Thymus (tissue), 11 donors: ENCODE results near the gene CLSTN2. TPM values are rescaled to one million over a fixed set of nuclear protein-coding genes. Genes with fewer than 3 reads are reported as not detected.
"Not testable (repeated sequence)": the region's sequence is repeated elsewhere in the genome, so short reads cannot be mapped to it uniquely, and the experiment has no call there.

Source experiments
- DNase-seq, 9 donors: peaks; one replicate each; pipeline ENCODE4 v3.0.0-alpha.2; 2013; ENCODE audit warnings: low spot score in 9 of 9, low read depth in 6 of 9, missing footprints in 1 of 9
- H3K27ac ChIP-seq, 2 donors: one replicate each; pipeline ENCODE4 v1.5.1; 2013; ENCODE audit warnings: control low read depth in 1 of 2, low read depth in 1 of 2, low read length in 1 of 2, mild to moderate bottlenecking in 1 of 2, moderate library complexity in 1 of 2
- H3K27me3 ChIP-seq, 2 donors: one replicate each; pipeline ENCODE4 v1.5.1; 2013; ENCODE audit warnings: low read length in 1 of 2; ENCODE audit not compliant: control insufficient read depth in 2 of 2, insufficient read depth in 1 of 2
- H3K36me3 ChIP-seq, 2 donors: one replicate each; pipeline ENCODE4 v1.5.1; 2013; ENCODE audit warnings: low read length in 1 of 2, mild to moderate bottlenecking in 1 of 2, moderate library complexity in 1 of 2; ENCODE audit not compliant: control insufficient read depth in 2 of 2, insufficient read depth in 2 of 2
- H3K4me1 ChIP-seq, 2 donors: one replicate each; pipeline ENCODE4 v1.5.1; 2013; ENCODE audit warnings: low read length in 2 of 2; ENCODE audit not compliant: control insufficient read depth in 2 of 2, insufficient read depth in 2 of 2
- H3K4me3 ChIP-seq, 2 donors: one replicate each; pipeline ENCODE4 v1.5.1; 2013; ENCODE audit warnings: low read length in 2 of 2, control low read depth in 1 of 2, mild to moderate bottlenecking in 1 of 2
- H3K9me3 ChIP-seq, 2 donors: one replicate each; pipeline ENCODE4 v1.5.1; 2013; ENCODE audit warnings: low read length in 1 of 2, mild to moderate bottlenecking in 1 of 2; ENCODE audit not compliant: control insufficient read depth in 2 of 2, insufficient read depth in 1 of 2
- WGBS: extraction: QIAGEN DNeasy Blood & Tissue Kit; methylation state at CpG from one replicate; pipeline ENCODE4 v1.1.7; 2013; 5-methylcytosine and 5-hydroxymethylcytosine counted together
- polyA plus RNA-seq: library from polyadenylated mRNA; stranded (reverse); fragments of 200-250 nt; gene quantifications from one replicate; pipeline ENCODE4 v1.2.3, GENCODE V29; 2013
- total RNA-seq: library from RNA; stranded (reverse); fragments of 120-200 nt; gene quantifications from one replicate; pipeline ENCODE4 v1.2.4, GENCODE V29; 2013
- donor health status: healthy.

CLSTN2 gene
- total and polyA plus RNA-seq, 2 donors, result 0.25 to 0.61 TPM

- Histone ChIP-seq H3K27me3 (no peaks in the 10 kb centered on the region), H3K4me3 (no peak overlapping the region), H3K9me3 (no peaks in the 10 kb centered on the region), H3K27ac (no peak overlapping the region), H3K36me3 (no peaks in the 10 kb centered on the region), H3K4me1 (no peaks in the 10 kb centered on the region)
- no peak for DNase-seq
- WGBS, result 82% methylated on average over 4 of the region's 4 CpGs
These were observed 488.2 kb downstream of the CLSTN2 start for GRCh38 chr3:140423146-140423545.

- H3K27ac ChIP-seq, DNase-seq, H3K9me3 ChIP-seq, H3K4me1 ChIP-seq, H3K36me3 ChIP-seq, H3K4me3 ChIP-seq, H3K27me3 ChIP-seq: not testable (repeated sequence)
- WGBS, result 33% methylated on average over 2 of the region's 2 CpGs
These were observed 488.6 kb downstream of the CLSTN2 start for GRCh38 chr3:140423574-140423973.

GRCh38 chr3:140424211-140424610 is 489.2 kb downstream of the CLSTN2 start:
- DNase-seq, result no peak
- 92% methylated on average over 1 of the region's 1 CpG for WGBS

GRCh38 chr3:140424726-140425125 is 489.7 kb downstream of the CLSTN2 start:
- no peaks in the 10 kb centered on the region for H3K27me3 ChIP-seq
- no peak for DNase-seq
- H3K4me1 ChIP-seq, result no peaks in the 10 kb centered on the region
- H3K9me3 ChIP-seq, result no peaks in the 10 kb centered on the region
- no peaks in the 10 kb centered on the region for H3K36me3 ChIP-seq
- no peak overlapping the region for H3K4me3 ChIP-seq
- WGBS, result 71% methylated on average over 1 of the region's 1 CpG
- no peak overlapping the region for H3K27ac ChIP-seq

More at GRCh38 chr3:140424211-140424610, 489.2 kb downstream of the CLSTN2 start:
- Histone ChIP-seq H3K36me3 (no peaks in the 10 kb centered on the region), H3K9me3 (no peaks in the 10 kb centered on the region), H3K27me3 (no peaks in the 10 kb centered on the region), H3K4me3 (no peak overlapping the region), H3K27ac (no peak overlapping the region), H3K4me1 (no peaks in the 10 kb centered on the region)

- H3K4me1 ChIP-seq, result no peaks in the 10 kb centered on the region
- H3K9me3 ChIP-seq, result no peaks in the 10 kb centered on the region
- H3K27me3 ChIP-seq, result no peaks in the 10 kb centered on the region
- no peak overlapping the region for H3K4me3 ChIP-seq
- WGBS, result 96% methylated on average over 1 of the region's 1 CpG
- H3K27ac ChIP-seq, result no peak overlapping the region
- H3K36me3 ChIP-seq, result no peaks in the 10 kb centered on the region
- DNase-seq, result no peak
These were observed 492.8 kb downstream of the CLSTN2 start for GRCh38 chr3:140427786-140428185.

GRCh38 chr3:140428380-140428779 is 493.4 kb downstream of the CLSTN2 start:
- no peaks in the 10 kb centered on the region for H3K9me3 ChIP-seq
- no peaks in the 10 kb centered on the region for H3K36me3 ChIP-seq
- 89% methylated on average over 3 of the region's 3 CpGs for WGBS
- H3K27ac ChIP-seq, result no peak overlapping the region
- H3K4me1 ChIP-seq, result no peaks in the 10 kb centered on the region
- H3K4me3 ChIP-seq, result no peak overlapping the region
- H3K27me3 ChIP-seq, result no peaks in the 10 kb centered on the region
- no peak for DNase-seq

GRCh38 chr3:140429791-140430190 is 494.8 kb downstream of the CLSTN2 start:
- Histone ChIP-seq H3K4me3 (no peak overlapping the region), H3K27me3 (no peaks in the 10 kb centered on the region), H3K36me3 (no peaks in the 10 kb centered on the region), H3K4me1 (no peaks in the 10 kb centered on the region), H3K9me3 (no peaks in the 10 kb centered on the region), H3K27ac (no peak overlapping the region)
- WGBS, result 96% methylated on average over 1 of the region's 1 CpG
- no peak for DNase-seq

- WGBS, result 94% methylated on average over 7 of the region's 7 CpGs
- DNase-seq, result no peak
- no peak overlapping the region for H3K27ac ChIP-seq
These were observed 495.5 kb downstream of the CLSTN2 start for GRCh38 chr3:140430494-140430893.

GRCh38 chr3:140432229-140432669 is 497.3 kb downstream of the CLSTN2 start:
- H3K27ac ChIP-seq, result no peak overlapping the region
- H3K9me3 ChIP-seq, result no peaks in the 10 kb centered on the region
- no peaks in the 10 kb centered on the region for H3K36me3 ChIP-seq
- no peaks in the 10 kb centered on the region for H3K27me3 ChIP-seq
- DNase-seq, result no peak
- no peak overlapping the region for H3K4me3 ChIP-seq
- no peaks in the 10 kb centered on the region for H3K4me1 ChIP-seq
- WGBS, result 75% methylated on average over 8 of the region's 8 CpGs

More at GRCh38 chr3:140430494-140430893, 495.5 kb downstream of the CLSTN2 start:
- Histone ChIP-seq H3K4me3 (no peak overlapping the region), H3K36me3 (no peaks in the 10 kb centered on the region), H3K27me3 (no peaks in the 10 kb centered on the region), H3K9me3 (no peaks in the 10 kb centered on the region), H3K4me1 (no peaks in the 10 kb centered on the region)

- Histone ChIP-seq H3K27ac (no peak overlapping the region), H3K36me3 (no peaks in the 10 kb centered on the region), H3K4me3 (no peak overlapping the region), H3K4me1 (no peaks in the 10 kb centered on the region), H3K9me3 (no peaks in the 10 kb centered on the region), H3K27me3 (no peaks in the 10 kb centered on the region)
- DNase-seq, result no peak
- WGBS, result 92% methylated on average over 2 of the region's 2 CpGs
These were observed 498.4 kb downstream of the CLSTN2 start for GRCh38 chr3:140433431-140433830.
